Vagina (tissue), 2 donors: ENCODE data around the gene IMP4. TPM values are rescaled to one million over a fixed set of nuclear protein-coding genes. Genes with fewer than 3 reads are reported as not detected.
A peak's percentile ranks its signal among the peaks of the same experiment; 100 is the strongest.

ENCODE experiments used
- DNase-seq, 2 donors: peaks; one replicate each; pipeline ENCODE4 v3.0.0-alpha.2; 2017; ENCODE audit errors: extremely low spot score in 2 of 2
- H3K27ac ChIP-seq: fragments of 200-600 bp; sonication (generic); one replicate; pipeline ENCODE4 v1.5.1; 2019
- H3K27me3 ChIP-seq: fragments of 200-600 bp; sonication (generic); one replicate; pipeline ENCODE4 v1.5.1; 2019
- H3K36me3 ChIP-seq, 2 donors: fragments of 200-600 bp; sonication (generic); one replicate each; pipeline ENCODE4 v1.5.1; 2017 to 2019
- H3K4me1 ChIP-seq: fragments of 200-600 bp; sonication (generic); one replicate; pipeline ENCODE4 v1.5.1; 2019
- H3K4me3 ChIP-seq, 2 donors: fragments of 200-600 bp; sonication (generic); 1 replicate in 1 of 2; 2 replicates in 1 of 2; pipeline ENCODE4 v1.5.1; 2016 to 2019
- H3K9me3 ChIP-seq: fragments of 200-600 bp; sonication (generic); one replicate; pipeline ENCODE4 v1.5.1; 2019
- POLR2A ChIP-seq, 2 donors: fragments of 450-650 bp; IDR thresholded peaks; one replicate each; pipeline ENCODE4 v1.6.1; 2017; ENCODE audit warnings: antibody characterized with exemption in 2 of 2, mild to moderate bottlenecking in 2 of 2, moderate library complexity in 2 of 2
- POLR2AphosphoS5 ChIP-seq, 2 donors: sonication (generic); formaldehyde crosslinking; IDR thresholded peaks; one replicate each; pipeline ENCODE4 v1.9.0; 2017; ENCODE audit warnings: antibody characterized with exemption in 2 of 2, mild to moderate bottlenecking in 2 of 2, low read depth in 1 of 2; ENCODE audit not compliant: insufficient read depth in 1 of 2
- intact Hi-C: fragments of 100-400 bp; cut with DNase I; formaldehyde crosslinking; loops from one replicate; pipeline ENCODE4 v1.15.1; 2023
- total RNA-seq: library from RNA; depleted of rRNA; stranded (reverse); fragments of >200 nt; gene quantifications from one replicate; pipeline ENCODE4 v1.2.3, GENCODE V29; 2016
- TF ChIP-seq, protein P1 (sequence below), 3 experiments: fragments of 450-650 bp in 2 of 3; fragments of 200-600 bp in 1 of 3; sonication (generic) in 1 of 3; IDR thresholded peaks; one replicate each; pipeline ENCODE4 v1.5.1; 2017 to 2019; ENCODE audit warnings: antibody characterized with exemption in 3 of 3, mild to moderate bottlenecking in 2 of 3, moderate library complexity in 2 of 3

The IMP4 gene
- total RNA-seq, 1 donor from 2014 or later, result 88.4 TPM

DNA sequence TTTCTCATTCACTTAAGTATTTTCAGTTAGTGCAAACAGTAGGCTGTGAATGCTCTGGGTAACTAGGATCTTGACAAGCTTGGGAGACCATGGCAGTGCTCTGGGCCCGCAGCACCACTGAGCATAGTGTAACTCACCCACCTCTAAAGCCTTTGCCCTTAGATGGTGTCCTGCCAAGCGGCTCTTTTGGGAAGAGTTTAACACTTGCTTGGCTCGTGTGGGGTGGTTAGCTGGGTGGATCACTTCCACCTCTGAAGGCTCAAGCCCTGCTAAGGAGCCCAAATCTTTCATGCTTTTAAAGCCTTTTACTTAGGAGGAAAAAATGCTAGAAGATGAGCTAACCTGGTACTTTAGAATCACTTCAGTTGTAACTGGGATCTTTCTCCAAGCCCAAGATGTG, 47.1 kb downstream of the IMP4 start:
- no peak for DNase-seq
- no peak overlapping the region for H3K4me3 ChIP-seq
- H3K4me1 ChIP-seq, result peaks cover 42% of the 10 kb centered on the region
- TF ChIP-seq, protein P1, sequence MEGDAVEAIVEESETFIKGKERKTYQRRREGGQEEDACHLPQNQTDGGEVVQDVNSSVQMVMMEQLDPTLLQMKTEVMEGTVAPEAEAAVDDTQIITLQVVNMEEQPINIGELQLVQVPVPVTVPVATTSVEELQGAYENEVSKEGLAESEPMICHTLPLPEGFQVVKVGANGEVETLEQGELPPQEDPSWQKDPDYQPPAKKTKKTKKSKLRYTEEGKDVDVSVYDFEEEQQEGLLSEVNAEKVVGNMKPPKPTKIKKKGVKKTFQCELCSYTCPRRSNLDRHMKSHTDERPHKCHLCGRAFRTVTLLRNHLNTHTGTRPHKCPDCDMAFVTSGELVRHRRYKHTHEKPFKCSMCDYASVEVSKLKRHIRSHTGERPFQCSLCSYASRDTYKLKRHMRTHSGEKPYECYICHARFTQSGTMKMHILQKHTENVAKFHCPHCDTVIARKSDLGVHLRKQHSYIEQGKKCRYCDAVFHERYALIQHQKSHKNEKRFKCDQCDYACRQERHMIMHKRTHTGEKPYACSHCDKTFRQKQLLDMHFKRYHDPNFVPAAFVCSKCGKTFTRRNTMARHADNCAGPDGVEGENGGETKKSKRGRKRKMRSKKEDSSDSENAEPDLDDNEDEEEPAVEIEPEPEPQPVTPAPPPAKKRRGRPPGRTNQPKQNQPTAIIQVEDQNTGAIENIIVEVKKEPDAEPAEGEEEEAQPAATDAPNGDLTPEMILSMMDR (IDR thresholded peaks at IDR 0.05), result no peak
- TF ChIP-seq POLR2AphosphoS5 (IDR thresholded peaks at IDR 0.05; ENCODE audit: insufficient read depth in 1 of 2, low read depth in 1 of 2) (no peak), POLR2A (IDR thresholded peaks at IDR 0.05) (no peak)
- no peaks in the 10 kb centered on the region for H3K36me3 ChIP-seq
- intact Hi-C loops, result no loop called here
- H3K27me3 ChIP-seq, result no peaks in the 10 kb centered on the region
- no peaks in the 10 kb centered on the region for H3K9me3 ChIP-seq
- H3K27ac ChIP-seq, result no peak overlapping the region

DNA sequence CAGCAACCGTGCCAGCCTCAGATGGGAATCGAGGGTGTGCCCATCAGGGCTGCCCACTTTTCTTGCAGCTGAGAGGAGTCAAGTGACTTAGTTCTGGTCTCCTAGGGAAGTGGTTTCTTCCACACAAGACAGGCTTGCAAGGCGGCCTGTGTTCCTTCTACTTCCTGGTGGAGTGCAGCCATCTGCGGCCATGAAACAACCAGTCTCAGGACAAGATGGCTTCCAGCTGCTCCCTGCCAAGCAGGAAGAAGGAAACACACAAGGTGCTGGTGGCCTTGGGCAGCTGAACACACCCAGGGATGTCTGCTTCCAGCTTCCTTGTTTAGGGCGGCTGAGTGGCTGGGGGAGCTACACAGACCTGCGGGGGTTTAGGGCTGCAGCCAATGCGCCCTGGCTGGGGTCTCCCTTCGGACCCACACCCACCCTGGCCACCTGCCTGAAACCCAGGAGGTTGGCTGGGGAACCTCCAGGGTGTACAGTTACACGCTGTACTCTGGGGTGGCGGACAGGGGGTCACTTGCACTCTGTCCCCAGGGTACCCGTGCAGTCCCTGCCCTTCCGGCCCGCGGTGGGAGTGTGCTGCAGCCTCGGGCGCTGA, 47.9 kb downstream of the IMP4 start:
- DNase-seq, result no peak
- intact Hi-C loops, result no loop called here

DNA sequence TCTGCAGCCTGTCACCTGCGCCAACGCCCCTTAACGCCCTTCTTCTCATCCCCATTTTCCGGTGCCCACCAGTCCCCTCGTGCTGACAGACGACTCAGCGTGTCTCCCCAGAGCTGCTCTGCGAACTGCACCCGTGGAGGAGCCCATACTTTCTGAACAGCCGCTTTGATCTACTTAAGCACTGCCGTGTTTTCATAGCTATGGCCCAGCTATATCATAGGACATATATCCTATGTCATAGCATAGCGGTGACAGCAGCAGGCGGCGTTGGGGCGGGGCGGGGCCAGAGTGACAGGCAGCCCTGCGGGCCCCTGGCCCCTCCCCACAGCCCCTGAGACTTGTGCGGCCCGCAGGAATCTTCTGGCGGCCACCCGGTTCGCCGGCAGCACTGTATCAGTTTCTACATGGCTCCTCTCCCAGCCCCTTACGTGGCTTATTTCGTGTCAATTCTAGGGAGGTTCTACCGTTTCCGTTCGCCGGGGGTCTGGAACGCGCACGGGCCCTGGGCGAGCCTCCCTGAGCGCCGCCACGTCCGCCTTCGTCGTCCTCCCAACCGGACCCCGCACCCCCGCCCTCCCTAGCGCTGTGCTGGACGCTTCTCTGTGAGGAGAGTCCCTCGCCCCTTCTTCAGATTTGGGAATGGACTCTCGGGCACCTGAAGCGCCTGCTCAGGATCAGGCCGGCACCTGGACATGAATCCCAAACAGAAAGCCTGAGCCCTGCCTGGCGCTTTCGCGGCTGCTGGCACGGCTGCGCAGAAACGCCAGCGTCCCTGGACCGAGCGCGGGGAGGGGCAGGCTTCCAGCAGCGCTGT, 48.6 kb downstream of the IMP4 start:
- no peaks in the 10 kb centered on the region for H3K9me3 ChIP-seq
- peak overlapping the region; percentile 59 to 82 for H3K4me3 ChIP-seq
- intact Hi-C loops, result no loop called here
- no peak for DNase-seq
- no peaks in the 10 kb centered on the region for H3K27me3 ChIP-seq
- TF ChIP-seq, protein P1 (IDR thresholded peaks at IDR 0.05), result no peak
- TF ChIP-seq POLR2AphosphoS5 (IDR thresholded peaks at IDR 0.05; ENCODE audit: insufficient read depth in 1 of 2, low read depth in 1 of 2) (peak in 1 of 2 donors; percentile 79), POLR2A (IDR thresholded peaks at IDR 0.05) (peak in 1 of 2 donors; percentile 12)
- H3K27ac ChIP-seq, result peak overlapping the region; percentile 83
- peaks cover 38% of the 10 kb centered on the region for H3K4me1 ChIP-seq
- no peaks in the 10 kb centered on the region for H3K36me3 ChIP-seq

More for the DNA sequence above, 47.9 kb downstream of the IMP4 start:
- TF ChIP-seq POLR2AphosphoS5 (IDR thresholded peaks at IDR 0.05; ENCODE audit: insufficient read depth in 1 of 2, low read depth in 1 of 2), result no peak
- TF ChIP-seq, protein P1 (IDR thresholded peaks at IDR 0.05), result no peak
- no peak for TF ChIP-seq POLR2A (IDR thresholded peaks at IDR 0.05)
- Histone ChIP-seq H3K9me3 (no peaks in the 10 kb centered on the region), H3K27me3 (no peaks in the 10 kb centered on the region), H3K27ac (peak overlapping the region; percentile 83), H3K4me1 (peaks cover 42% of the 10 kb centered on the region), H3K36me3 (no peaks in the 10 kb centered on the region), H3K4me3 (peak overlapping the region; percentile 59 to 82)

DNA sequence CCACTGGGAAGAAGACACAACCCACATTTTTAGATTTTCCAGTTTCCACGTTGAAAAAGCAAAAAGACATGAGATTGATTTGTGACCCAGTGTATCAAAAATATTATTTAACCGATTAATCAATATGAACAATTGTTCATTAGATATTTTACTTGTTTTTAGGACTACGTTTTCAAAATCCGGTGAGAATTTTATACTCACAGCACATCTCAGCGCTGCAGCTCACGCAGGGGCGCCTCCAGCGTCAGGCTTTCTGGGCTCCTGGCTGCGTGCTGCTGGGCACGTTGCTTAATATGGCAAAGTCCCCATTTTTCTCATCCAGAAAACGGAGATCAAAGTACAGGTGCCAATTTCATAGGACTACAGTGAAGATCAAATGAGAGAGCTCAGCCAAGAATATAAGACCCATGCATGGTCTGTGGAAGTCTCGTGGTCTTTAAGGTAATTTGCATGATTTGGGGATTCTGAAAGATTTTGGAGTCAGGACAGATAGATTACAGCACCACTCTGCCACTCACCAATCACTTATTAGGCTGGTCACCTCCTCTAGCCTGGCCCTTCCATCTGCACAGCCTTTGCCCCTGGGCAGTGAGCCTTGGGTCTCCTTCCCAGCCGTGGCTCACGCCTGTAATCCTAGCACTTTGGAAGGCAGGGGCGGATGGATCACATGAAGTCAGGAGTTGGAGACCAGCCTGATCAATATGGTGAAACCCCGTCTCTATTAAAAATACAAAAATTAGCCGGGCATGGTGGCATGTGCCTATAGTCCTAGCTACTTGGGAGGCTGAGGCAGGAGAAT, 49.4 kb downstream of the IMP4 start:
- intact Hi-C loops, result no loop called here
- no peaks in the 10 kb centered on the region for H3K9me3 ChIP-seq
- no peaks in the 10 kb centered on the region for H3K27me3 ChIP-seq
- H3K36me3 ChIP-seq, result no peaks in the 10 kb centered on the region
- H3K4me1 ChIP-seq, result peaks cover 30% of the 10 kb centered on the region
- peak overlapping the region; percentile 59 to 82 for H3K4me3 ChIP-seq
- no peak for DNase-seq
- peak overlapping the region; percentile 83 for H3K27ac ChIP-seq
- TF ChIP-seq POLR2A (IDR thresholded peaks at IDR 0.05) (no peak), POLR2AphosphoS5 (IDR thresholded peaks at IDR 0.05; ENCODE audit: insufficient read depth in 1 of 2, low read depth in 1 of 2) (peak in 1 of 2 donors; percentile 25)

DNA sequence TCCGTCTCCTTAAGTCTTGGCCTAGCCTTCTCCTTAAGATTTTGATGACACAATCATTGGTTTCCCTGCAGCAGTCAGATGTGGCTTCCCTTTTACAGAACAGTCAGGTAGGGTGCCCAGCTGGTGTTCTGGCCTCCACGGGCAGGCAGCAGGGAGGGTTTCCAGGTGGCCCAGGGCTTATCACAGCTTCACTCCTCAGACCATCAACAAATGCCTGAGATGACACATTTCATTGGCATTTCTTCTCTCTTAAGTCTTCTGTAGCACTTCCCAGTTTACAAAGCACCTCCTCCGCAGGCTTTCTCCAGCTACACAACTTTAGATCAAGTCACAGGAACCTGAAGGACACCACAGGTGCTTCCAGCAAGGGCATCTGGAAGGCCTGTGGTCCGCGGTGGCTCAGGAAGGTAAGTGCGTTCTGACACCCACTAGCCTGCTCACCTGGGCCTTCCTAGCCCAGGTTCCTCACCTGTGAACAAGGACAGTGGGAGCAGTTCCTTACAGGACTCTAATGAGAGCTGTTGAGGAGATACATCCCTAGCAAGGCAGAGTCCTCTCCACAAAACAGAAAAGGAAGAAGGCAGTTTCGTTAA, 50.7 kb downstream of the IMP4 start:
- no peak for DNase-seq
- intact Hi-C loops, result no loop called here
- H3K27me3 ChIP-seq, result no peaks in the 10 kb centered on the region

More for the DNA sequence above, 50.7 kb downstream of the IMP4 start:
- Histone ChIP-seq H3K4me1 (peaks cover 21% of the 10 kb centered on the region), H3K4me3 (no peak overlapping the region), H3K27ac (no peak overlapping the region), H3K36me3 (no peaks in the 10 kb centered on the region), H3K9me3 (no peaks in the 10 kb centered on the region)
- TF ChIP-seq, protein P1 (IDR thresholded peaks at IDR 0.05), result no peak
- TF ChIP-seq POLR2A (IDR thresholded peaks at IDR 0.05) (no peak), POLR2AphosphoS5 (IDR thresholded peaks at IDR 0.05; ENCODE audit: insufficient read depth in 1 of 2, low read depth in 1 of 2) (no peak)
